DMS153 treated with DMSO at 0.1 percent for 48 hours (cell line): Measurements from ENCODE around the gene CNGA2.

Experiments
- DNase-seq: peaks from one replicate; lab custom pipeline; 2025; ENCODE audit not compliant: unreplicated experiment; lab: John Stamatoyannopoulos, UW

CNGA2 gene

DNA sequence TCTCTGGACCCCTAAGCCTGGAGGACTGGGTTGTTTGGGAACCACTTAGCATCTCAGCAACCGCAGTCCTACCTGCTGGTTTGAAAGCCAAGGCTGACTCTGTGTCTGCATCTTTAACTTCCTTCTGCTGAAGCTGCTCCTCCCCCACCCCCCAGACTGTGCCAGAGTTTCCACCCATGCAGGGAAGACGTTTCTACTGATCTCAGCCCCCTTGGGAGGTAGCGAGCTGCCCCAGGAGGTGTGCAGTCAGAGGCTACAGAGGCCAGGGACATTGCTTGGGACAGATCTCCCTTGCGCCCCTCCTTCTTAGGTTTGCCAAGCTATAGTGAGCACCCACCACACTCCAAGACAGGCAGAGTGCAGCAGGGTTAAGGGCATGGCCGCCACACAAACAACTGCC lies 23.4 kb upstream of the CNGA2 start:
- no peak for DNase-seq

DNA sequence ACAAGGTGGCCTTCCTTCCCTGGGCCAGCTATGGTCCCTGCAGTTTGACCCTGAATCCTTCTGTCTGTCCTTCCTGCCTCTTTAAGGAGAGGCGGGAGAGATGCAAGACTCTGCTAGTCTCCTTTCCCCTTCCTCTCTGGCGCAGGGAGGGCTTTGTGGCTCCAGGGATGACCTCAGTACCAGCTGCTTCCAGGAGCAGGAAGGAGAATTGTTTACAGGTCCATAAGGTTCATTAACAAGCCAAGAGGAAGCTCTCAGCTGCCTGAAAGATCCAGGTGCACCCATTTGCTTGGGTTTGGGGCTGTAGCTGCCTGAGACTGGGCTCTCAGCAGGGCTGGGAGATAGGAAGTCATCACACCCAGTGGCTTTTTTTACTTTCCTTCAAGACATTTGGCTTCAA lies 22.8 kb upstream of the CNGA2 start:
- DNase-seq, result peak; percentile 51

DNA sequence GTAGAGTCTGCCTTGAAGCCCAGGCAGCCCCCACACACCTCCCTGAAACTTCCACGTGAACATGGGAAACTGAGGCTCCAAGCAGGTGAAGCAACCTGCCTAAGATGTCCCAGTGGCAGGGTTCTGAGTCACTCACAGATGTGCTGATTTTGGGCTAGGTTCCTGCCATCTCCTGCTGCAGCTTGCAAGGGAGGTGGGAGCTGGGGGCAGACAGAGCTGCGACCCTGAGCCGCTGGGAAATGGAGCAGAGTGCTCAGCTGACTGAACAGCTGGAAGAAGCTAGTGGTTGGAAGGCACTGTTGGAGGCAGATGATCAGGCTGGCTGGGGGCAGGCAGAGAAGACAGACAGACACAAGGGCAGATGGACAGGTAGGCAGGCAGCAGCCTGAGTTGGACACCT lies 22.3 kb upstream of the CNGA2 start:
- DNase-seq, result no peak

DNA sequence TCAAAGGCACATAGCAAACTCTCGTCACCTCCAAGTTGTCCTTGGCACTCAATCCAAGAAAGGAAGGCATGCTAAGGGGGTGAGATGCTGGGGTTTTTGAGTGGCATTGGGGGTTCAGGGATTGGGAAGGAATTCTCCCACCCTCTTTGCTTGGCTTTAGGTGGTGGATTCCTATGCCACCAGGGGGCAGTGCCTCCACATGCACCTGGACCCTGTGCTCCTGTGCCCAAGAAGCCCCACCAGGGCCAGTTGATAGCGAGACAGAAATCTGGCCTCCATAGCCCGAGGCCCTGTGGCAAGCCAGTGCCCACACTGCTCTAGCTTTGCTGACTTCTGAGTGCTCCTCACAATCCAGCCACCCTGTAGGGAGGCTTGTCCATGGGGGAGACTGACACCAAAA lies 20.7 kb upstream of the CNGA2 start:
- peak; percentile 13 for DNase-seq

DNA sequence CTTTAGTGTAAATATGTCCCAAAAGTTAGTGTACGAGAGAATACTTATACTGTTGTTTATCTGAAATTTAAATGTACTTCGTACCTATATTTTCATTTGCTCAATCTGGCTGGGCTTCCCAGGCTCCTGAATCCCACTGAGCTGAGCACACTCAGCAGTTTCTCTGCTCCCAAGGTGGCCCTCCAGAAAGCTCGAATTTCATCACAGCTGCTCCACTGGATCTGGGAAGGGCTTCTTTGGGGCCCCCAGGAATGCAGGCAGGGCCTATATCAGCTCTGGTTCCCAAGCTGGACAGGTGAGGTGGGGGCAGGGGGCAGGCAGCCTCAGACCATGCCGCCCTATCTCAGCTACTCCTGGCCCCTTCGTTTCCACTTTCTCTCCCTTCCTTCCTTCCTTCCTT lies 20.2 kb upstream of the CNGA2 start:
- DNase-seq, result no peak

DNA sequence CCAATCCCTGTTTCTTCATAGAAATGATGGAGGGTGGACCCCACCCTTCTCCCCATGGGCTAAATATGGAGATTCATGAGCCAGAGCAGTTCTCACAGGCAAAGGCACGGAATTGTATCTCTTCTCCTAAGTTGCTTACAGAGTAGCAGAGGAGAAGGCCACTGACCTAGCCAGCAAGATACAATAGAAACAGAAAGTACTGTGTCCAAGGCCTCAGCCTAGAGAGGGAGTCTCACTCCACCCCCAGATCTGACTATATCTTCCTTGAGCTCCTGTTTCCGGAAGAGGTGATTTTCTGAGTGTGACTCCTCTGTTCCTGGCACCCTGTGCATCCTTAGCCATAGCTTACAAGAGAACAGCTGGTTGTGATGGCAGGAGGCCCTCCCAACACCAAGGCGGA lies 18.8 kb upstream of the CNGA2 start, which contains the start of gene FATE1:
TSS of gene FATE1 (plus strand) at position 284 of the 400 bp plus-strand sequence. CDS start at position 369, 85 bp downstream.
- DNase-seq, result no peak

DNA sequence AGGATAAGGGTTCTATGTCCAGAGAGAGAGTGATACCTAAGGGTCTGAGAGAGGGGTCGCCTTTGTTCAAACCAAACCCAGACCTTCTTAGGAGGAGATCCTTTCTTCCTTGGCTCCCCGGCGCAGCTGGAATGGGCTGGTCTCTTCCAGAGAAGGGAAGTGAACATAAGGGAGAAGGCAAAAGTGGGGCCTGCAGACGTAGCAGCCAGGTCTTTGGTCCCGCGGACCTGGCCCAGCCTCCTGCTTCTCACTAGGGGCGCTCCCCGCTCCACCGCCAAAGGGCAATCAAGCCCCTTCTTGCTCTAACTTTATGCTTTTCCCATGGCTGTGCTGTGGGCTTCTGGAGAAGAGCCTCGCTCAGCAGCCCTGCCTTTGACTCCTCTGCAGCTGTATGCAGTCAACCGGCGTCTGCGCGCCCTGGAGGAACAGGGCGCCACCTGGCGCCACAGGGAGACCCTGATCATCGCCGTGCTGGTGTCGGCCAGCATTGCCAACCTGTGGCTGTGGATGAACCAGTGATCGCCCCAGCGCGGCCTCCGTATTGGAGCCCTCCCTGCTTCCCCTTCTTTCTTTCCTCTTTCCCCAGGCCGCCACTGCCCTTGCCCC lies 12.2 kb upstream of the CNGA2 start:
- no peak for DNase-seq

DNA sequence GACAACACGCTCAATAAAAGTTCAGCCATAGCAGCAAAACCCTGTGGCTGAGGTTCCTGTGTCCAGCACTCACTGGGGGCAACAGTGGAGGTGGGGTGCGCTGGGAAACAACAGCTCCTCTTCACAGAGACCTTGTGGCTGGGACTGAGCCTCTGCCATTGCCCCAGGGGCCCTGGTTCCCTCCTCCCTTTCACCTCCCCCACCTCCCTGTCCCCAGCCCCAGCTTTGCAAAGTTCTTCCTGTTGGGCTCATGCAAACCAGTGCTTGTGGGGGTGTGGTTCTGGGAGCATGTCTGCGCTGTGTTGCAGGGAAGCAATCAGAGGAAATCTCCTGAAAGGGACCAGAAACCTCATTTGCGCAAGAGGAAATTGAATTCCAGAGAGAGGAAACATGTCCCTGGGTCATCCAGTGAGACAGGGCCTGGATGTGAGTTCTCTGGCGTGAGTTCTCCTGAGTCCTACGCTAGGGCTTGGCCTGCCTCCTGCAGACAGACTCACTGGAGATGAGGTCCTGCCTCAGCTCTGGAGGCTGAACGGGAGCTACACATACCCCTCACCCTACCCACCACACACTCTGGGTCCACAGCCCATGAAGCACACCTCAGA lies 11.3 kb upstream of the CNGA2 start:
- no peak for DNase-seq

DNA sequence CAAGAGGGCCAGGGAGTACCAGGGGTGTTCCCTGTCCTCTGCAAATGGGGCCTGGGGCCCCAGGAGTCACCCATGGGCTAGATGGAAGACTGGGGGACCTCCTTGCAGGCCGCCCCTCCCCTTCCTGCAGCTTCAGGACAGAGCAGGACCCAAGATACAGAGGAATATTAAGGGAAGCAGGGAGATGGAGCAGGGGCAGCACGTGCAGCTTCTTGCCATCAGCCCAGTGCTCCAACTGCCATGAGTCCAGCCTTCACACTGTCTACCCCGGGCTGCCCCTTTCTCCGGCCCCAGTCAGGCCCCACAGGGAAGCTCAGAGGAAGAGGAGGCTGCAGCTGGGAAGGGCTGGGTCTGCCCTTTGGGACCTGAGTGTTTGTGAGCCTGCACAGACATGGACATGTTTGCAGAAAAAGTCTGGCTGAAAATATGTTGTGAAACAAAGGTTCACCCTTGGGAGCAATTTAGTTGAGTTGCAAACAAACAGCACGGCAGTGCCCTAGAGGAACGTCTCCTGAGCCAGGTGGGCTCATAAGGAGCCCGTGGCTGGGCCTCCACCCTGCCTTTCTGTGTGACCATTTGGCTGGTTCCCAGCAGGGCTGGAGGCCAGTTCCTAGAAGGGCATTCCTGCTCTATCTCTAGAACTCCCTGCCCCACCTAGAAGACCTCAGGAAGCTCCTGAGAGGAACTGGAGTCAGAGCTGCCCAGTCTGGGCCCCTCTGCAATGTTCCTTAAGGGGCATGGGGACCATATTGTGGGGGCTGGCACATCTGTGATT lies 9.8 kb upstream of the CNGA2 start:
- no peak for DNase-seq

DNA sequence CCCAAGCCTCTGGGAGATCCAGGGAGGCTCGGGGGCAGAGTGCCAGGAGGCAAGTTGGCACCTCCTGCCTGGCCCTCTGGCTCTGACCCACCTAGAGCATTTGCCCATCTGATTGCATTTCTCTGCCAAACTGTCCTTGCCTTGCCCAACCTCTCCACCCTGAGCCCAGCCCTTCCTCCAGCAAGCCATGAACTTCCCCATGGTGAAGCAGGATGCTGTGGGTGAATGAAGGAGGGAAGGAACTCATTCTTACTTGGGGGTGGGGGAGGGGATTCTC lies 9.3 kb upstream of the CNGA2 start:
- no peak for DNase-seq

DNA sequence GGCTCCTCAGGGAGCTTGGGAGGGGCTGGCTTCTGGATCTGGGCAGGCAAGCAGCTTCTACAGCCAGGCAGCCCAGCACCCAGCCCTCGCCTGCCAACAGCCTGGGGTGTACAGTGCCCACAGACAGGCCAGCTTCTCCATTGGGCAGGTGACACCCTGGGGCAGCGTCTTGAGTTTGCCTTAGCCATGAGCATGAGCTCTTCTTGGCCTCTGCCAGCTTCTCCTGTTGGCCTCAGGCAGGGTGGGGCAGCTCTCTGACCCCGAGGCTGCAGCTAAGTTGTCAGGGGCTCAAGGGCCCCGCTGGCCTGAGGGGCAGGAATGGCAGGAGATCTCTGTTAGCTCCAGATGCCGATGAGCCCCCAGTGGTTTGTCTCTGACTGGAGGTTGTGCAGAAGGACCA lies 7.8 kb upstream of the CNGA2 start:
- no peak for DNase-seq

DNA sequence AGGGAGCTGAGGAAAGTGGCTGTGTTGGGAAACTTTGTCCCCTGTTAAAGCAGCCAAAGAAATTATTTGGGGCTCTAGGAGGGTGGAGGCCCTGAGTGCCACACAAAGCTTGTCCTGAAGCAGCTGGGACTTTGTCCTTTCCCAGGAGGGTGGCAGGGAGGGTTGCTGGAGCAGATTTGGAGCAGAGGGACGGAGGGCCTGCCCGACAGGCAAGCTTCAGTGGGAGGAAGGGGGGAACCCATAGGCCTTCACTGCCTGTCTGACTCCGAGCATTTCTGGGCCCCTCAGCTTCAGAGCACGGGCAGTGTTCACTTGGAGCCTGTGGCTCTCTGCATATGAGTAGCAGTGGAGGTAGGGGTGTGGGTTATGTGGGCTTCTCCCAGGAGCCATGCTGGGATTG lies 7.2 kb upstream of the CNGA2 start:
- DNase-seq, result no peak

DNA sequence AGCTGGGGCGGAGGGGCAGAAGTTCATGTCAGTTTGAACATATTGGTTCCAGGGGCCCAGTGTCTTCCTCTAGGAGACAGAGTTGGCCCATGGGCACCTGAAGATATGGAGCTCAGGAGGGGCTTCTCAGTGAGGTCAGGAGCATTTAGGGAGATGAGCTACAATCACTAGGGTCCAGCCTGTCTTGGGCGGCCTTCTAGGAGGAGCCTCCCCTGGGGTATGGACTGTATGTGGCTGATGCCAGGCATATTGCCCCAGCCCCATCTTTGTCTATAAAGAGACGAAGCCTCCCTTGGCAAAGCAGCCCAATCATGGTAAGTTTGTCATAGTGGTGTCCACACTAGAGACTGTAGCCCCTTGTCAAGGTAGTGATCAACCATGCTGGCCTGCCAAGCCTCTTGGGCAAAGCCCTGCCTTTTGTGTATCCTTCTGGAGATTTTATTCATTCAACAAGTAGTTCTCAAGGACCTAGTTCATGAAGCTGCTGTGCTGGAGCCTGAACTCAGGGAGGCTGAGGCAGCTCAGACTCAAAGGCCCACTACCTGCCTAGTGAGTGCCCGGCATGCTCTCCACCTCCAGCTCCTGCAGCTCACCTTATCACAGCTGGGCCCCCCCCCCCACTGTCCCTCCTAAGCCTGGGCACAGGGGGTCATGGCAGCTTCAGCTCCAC lies 5.4 kb upstream of the CNGA2 start:
- DNase-seq, result no peak

DNA sequence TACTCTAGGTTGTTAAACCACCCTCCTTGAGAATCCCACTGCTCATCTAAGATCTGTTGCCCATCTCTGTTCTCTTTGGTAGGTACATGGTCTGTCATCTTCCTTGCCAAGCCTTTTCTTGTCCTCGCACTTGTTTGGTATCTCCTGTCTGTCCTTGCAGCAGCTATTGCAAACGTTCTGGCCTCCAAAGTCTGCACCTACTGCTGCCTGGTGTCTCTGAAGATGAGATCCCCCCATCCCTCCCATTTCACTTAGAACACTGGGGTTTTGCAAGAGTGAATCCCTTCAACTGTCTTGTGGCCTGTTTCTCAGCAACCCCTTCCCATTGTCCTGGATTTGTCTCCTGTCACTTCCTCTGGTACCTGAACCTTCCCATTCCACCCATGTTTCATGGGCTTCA lies 673 bp downstream of the CNGA2 start:
- no peak for DNase-seq

DNA sequence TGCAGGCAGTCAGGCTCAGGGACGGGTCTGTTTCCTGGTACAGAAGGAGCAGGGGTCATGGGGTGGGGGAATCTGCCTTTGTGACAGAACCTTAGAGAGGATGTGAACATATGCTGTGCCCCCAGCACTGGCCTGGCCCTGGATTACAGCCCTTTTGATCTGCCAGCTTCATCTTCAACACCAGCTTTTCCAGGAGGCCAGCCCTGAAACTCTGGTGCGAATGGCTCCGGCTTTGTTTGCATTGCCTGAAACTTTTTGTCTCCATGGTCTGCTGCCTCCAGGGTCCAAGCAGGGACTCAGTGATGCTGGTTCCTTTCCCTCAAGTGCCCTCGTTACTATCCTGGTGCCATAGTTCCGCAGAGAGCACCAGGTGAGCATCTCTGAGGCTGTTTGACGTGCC lies 2.1 kb downstream of the CNGA2 start:
- DNase-seq, result no peak

DNA sequence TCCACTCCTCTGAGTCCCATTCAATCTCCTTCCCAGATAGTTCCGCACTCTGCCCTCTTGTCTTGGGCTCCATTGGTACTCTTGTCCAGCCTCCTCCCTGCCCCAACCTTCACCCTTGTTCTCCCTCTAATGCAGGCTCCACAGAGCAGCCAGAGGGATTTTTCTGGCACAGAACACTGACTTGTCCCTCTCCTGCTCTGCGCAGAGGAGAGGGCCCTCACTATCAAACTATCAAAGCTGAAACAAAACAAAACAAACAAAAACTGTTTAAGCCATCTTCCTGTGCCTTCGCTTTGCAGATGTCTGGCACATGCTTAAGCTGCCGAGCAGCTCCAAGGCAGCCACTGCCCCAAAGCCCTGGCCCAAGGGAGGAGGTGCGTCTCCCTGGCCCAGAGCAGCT lies 2.9 kb downstream of the CNGA2 start:
- DNase-seq, result no peak

DNA sequence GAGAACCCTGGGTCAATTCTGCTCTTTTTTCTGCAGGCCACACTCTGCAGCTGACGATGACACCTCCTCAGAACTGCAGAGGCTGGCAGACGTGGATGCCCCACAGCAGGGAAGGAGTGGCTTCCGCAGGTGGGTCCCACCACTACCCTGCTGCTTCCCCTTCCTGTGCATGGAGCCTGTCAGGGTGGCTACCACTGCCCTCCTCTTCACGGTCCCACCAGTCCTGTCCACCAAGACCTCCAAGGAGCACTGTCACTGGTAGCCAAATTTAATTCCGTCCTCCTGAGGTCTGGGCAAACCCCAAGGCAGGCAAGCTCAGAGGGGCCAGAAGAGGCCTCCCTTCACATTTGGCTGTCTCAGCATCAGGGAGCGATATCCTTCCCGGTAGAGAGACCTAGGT lies 4.2 kb downstream of the CNGA2 start:
- DNase-seq, result no peak

DNA sequence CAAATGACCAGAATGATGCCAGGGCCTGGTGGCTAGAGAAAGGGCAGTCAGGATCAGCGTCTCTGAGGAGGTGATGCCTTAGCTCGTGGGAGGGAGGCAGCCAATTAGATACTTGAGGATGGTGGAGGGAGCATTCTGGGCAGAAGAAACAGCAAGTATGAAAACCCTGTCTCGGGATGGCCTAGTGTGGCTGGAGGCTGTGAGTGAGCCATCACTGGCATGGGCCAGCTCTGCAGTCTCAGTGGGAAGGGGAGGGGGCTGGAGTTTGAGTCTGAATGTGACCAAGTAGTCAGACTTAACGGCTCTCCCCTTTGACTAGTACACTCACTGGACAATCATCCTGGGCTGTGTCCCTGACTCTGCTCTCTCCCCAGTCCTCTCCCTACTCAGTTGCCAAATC lies 7.1 kb downstream of the CNGA2 start:
- DNase-seq, result no peak

DNA sequence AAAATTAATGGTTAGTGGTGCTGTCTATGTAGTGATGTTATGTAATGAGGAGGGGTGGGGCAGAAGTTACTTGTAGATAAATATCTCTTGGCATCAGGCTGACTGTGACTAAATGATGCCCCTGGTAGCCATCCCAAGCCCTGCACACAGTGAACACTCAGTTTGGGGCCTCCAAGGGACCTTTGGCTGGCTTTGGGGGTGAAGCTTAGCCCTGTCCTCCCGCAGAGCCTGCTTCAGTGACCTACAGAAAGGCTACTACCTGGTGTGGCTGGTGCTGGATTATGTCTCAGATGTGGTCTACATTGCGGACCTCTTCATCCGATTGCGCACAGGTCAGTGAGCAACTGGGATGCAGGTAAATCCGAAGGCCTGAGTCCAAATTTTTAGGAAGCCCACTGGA lies 7.8 kb downstream of the CNGA2 start:
- no peak for DNase-seq

DNA sequence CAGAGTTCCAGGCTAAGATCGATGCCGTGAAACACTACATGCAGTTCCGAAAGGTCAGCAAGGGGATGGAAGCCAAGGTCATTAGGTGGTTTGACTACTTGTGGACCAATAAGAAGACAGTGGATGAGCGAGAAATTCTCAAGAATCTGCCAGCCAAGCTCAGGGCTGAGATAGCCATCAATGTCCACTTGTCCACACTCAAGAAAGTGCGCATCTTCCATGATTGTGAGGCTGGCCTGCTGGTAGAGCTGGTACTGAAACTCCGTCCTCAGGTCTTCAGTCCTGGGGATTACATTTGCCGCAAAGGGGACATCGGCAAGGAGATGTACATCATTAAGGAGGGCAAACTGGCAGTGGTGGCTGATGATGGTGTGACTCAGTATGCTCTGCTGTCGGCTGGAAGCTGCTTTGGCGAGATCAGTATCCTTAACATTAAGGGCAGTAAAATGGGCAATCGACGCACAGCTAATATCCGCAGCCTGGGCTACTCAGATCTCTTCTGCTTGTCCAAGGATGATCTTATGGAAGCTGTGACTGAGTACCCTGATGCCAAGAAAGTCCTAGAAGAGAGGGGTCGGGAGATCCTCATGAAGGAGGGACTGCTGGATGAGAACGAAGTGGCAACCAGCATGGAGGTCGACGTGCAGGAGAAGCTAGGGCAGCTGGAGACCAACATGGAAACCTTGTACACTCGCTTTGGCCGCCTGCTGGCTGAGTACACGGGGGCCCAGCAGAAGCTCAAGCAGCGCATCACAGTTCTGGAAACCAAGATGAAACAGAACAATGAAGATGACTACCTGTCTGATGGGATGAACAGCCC lies 9.3 kb downstream of the CNGA2 start:
- DNase-seq, result no peak

DNA sequence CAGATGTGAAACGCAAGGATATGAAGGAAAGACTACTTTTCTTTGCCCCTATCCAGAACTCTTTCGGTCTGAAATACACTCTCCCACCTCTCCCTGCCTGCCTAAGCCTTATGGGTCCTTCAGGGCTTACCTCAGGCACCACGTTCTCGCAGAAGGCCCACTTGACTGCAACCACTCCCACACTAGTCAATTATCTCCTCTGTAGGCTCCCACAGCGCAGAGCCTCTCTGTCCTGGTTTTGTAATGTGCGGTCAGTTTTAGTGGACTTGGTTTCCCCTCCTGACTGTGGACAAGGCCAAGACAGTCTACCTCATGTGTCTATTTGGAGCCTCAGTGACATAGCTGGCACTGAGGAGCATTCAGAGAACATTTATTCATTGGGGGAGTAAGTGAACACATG lies 11.1 kb downstream of the CNGA2 start:
- DNase-seq, result no peak
